Neuronal stem cell (in vitro differentiated cells): Measurements from ENCODE around the gene C1QA.

Source experiments
- DNase-seq: peaks from one replicate; pipeline ENCODE4 v3.0.0-alpha.2; 2013; ENCODE audit warnings: low spot score
- H2AFZ ChIP-seq: one replicate; pipeline ENCODE4 v1.6.1; 2013; ENCODE audit warnings: mild to moderate bottlenecking, low read length, inconsistent platforms
- H2AK5ac ChIP-seq: 2 replicates; pipeline ENCODE4 v1.6.1; 2013; ENCODE audit warnings: low read depth, mild to moderate bottlenecking, inconsistent platforms, low read length, moderate library complexity, mixed read lengths
- H2BK120ac ChIP-seq: 2 replicates; pipeline ENCODE4 v1.6.1; 2013; ENCODE audit warnings: low read depth, mild to moderate bottlenecking, inconsistent platforms, low read length, moderate library complexity, mixed read lengths
- H2BK12ac ChIP-seq: one replicate; pipeline ENCODE4 v1.6.1; 2013; ENCODE audit warnings: low read length, inconsistent platforms
- H2BK15ac ChIP-seq: 2 replicates; pipeline ENCODE4 v1.6.1; 2013; ENCODE audit warnings: mild to moderate bottlenecking, low read length, inconsistent platforms, mixed read lengths
- H2BK5ac ChIP-seq: one replicate; pipeline ENCODE4 v1.6.1; 2013; ENCODE audit warnings: inconsistent platforms, mild to moderate bottlenecking, low read length, moderate library complexity
- H3K14ac ChIP-seq: one replicate; pipeline ENCODE4 v1.6.1; 2013; ENCODE audit warnings: low read length, inconsistent platforms
- H3K18ac ChIP-seq: 2 replicates; pipeline ENCODE4 v1.6.1; 2013; ENCODE audit warnings: low read length, inconsistent platforms
- H3K23ac ChIP-seq: 2 replicates; pipeline ENCODE4 v1.6.1; 2013; ENCODE audit warnings: low read depth, mild to moderate bottlenecking, mixed read lengths, low read length, inconsistent platforms; ENCODE audit not compliant: poor library complexity
- H3K27ac ChIP-seq: replicated peaks from 3 replicates; pipeline ENCODE4 v1.5.1; 2013; ENCODE audit warnings: low read length, inconsistent platforms
- H3K27me3 ChIP-seq, 3 experiments: 2 replicates each; pipeline ENCODE4 v1.6.1; 2013; ENCODE audit warnings: low read length in 3 of 3, mild to moderate bottlenecking in 2 of 3, inconsistent platforms in 1 of 3, low read depth in 1 of 3, mixed read lengths in 1 of 3, moderate library complexity in 1 of 3; ENCODE audit not compliant: control insufficient read depth in 3 of 3, insufficient read depth in 3 of 3
- H3K36me3 ChIP-seq, 2 donors: replicated peaks in 1 of 2; 2 replicates each; pipeline ENCODE4 v1.6.1; 2013; ENCODE audit warnings: low read length in 2 of 2; ENCODE audit not compliant: control insufficient read depth in 2 of 2, insufficient read depth in 2 of 2
- H3K4ac ChIP-seq: 2 replicates; pipeline ENCODE4 v1.6.1; 2013; ENCODE audit warnings: inconsistent platforms, mild to moderate bottlenecking, low read length, moderate library complexity
- H3K4me1 ChIP-seq, 2 donors: 1 replicate in 1 of 2; 2 replicates in 1 of 2; pipeline ENCODE4 v1.6.1; 2013; ENCODE audit warnings: low read length in 2 of 2, low read depth in 1 of 2; ENCODE audit not compliant: control insufficient read depth in 2 of 2, insufficient read depth in 1 of 2
- H3K4me2 ChIP-seq: one replicate; pipeline ENCODE4 v1.6.1; 2013; ENCODE audit warnings: mild to moderate bottlenecking, low read length, inconsistent platforms; ENCODE audit not compliant: insufficient read depth, poor library complexity, severe bottlenecking
- H3K4me3 ChIP-seq, 2 donors: 2 replicates each; pipeline ENCODE4 v1.5.1; 2013; ENCODE audit warnings: low read length in 2 of 2, mild to moderate bottlenecking in 2 of 2, inconsistent platforms in 1 of 2, moderate library complexity in 1 of 2
- H3K79me1 ChIP-seq: one replicate; pipeline ENCODE4 v1.6.1; 2013; ENCODE audit warnings: low read depth, mild to moderate bottlenecking, inconsistent platforms, low read length, moderate library complexity
- H3K9ac ChIP-seq: one replicate; pipeline ENCODE4 v1.6.1; 2013; ENCODE audit warnings: mild to moderate bottlenecking, low read depth, low read length, inconsistent platforms; ENCODE audit not compliant: poor library complexity
- H3K9me3 ChIP-seq, 2 donors: replicated peaks in 1 of 2; 2 replicates each; pipeline versions ENCODE3 to v1.6.1; 2013; ENCODE audit warnings: low read length in 2 of 2, mild to moderate bottlenecking in 2 of 2, inconsistent platforms in 1 of 2, low read depth in 1 of 2, mixed read lengths in 1 of 2, moderate library complexity in 1 of 2; ENCODE audit not compliant: control insufficient read depth in 2 of 2, insufficient read depth in 1 of 2
- H4K8ac ChIP-seq: one replicate; pipeline ENCODE4 v1.6.1; 2013; ENCODE audit warnings: low read depth, mild to moderate bottlenecking, inconsistent platforms, low read length, moderate library complexity
- H4K91ac ChIP-seq: one replicate; pipeline ENCODE4 v1.6.1; 2013; ENCODE audit warnings: low read length, low read depth, mild to moderate bottlenecking, inconsistent platforms; ENCODE audit not compliant: poor library complexity
- WGBS, 2 donors: extraction: QIAGEN DNeasy Blood & Tissue Kit; methylation state at CpG; one replicate each; pipeline ENCODE4 v1.1.7; 2013; ENCODE audit warnings: missing lambda C conversion rate in 2 of 2, mixed read lengths in 1 of 2; ENCODE audit not compliant: insufficient read length in 2 of 2, insufficient replicate concordance in 1 of 2; ENCODE audit errors: extremely low coverage in 2 of 2; 5-methylcytosine and 5-hydroxymethylcytosine counted together

C1QA gene

GRCh38 chr1:22612671-22613571, 23.5 kb upstream of the C1QA start:
- Histone ChIP-seq H3K4me3 (no peak overlapping the region), H3K4ac (no peak overlapping the region), H3K79me1 (no peaks in the 10 kb centered on the region), H3K14ac (no peak overlapping the region), H2BK120ac (no peak overlapping the region), H4K91ac (no peak overlapping the region), H3K27ac (no peak overlapping the region), H3K27me3 (peaks cover 0 to 63% (median 12%) of the 10 kb centered on the region in 3 experiments), H3K36me3 (no peaks in the 10 kb centered on the region), H2BK15ac (no peak overlapping the region), H2BK12ac (no peak overlapping the region), H2BK5ac (no peak overlapping the region), H4K8ac (no peak overlapping the region), H3K4me1 (no peaks in the 10 kb centered on the region), H3K9ac (no peak overlapping the region), H3K4me2 (no peak overlapping the region), H3K9me3 (no peaks in the 10 kb centered on the region), H2AK5ac (no peak overlapping the region), H3K18ac (no peak overlapping the region), H2AFZ (no peak overlapping the region), H3K23ac (no peak overlapping the region)
- WGBS, 2 donors: no CpG with 5 or more reads among the region's 12 CpGs
- DNase-seq: no peak

- Histone ChIP-seq H4K91ac (no peak overlapping the region), H3K4me1 (no peaks in the 10 kb centered on the region), H2BK15ac (no peak overlapping the region), H3K18ac (no peak overlapping the region), H3K79me1 (no peaks in the 10 kb centered on the region), H3K9me3 (no peaks in the 10 kb centered on the region), H3K23ac (no peak overlapping the region), H3K36me3 (no peaks in the 10 kb centered on the region), H3K14ac (no peak overlapping the region), H4K8ac (no peak overlapping the region), H3K27me3 (peaks cover 0 to 63% (median 7%) of the 10 kb centered on the region in 3 experiments), H3K4me3 (no peak overlapping the region), H2BK5ac (no peak overlapping the region), H3K4ac (no peak overlapping the region), H3K27ac (no peak overlapping the region), H2AFZ (no peak overlapping the region), H2BK120ac (no peak overlapping the region), H2BK12ac (no peak overlapping the region), H3K4me2 (no peak overlapping the region), H2AK5ac (no peak overlapping the region), H3K9ac (no peak overlapping the region)
- no CpG with 5 or more reads among the region's 5 CpGs for WGBS, 2 donors
- no peak for DNase-seq
Observed at GRCh38 chr1:22613572-22613918, 22.9 kb upstream of the C1QA start.

DNA sequence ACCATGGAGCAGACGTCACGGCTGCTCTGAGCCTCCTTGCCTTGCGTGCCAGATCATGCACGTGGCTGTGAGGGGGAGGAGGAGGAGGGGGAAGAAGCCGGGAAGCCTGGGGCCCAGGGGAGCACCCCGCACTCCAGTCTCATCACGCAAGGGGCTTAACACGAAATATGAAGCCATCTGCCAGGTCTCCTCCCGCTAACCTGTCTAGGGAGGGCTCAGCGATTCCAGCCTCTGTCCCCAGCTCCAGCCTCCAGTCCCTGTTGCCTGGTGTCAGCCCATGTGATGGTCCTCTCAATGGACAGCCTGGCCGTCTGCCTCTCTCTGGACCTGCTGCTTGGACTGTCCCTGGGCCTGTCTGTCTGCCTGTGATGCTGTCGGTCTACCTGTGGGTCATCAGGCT, 22.5 kb upstream of the C1QA start:
- Histone ChIP-seq H4K91ac (no peak overlapping the region), H3K4me1 (no peaks in the 10 kb centered on the region), H3K79me1 (no peaks in the 10 kb centered on the region), H2BK5ac (no peak overlapping the region), H3K27ac (no peak overlapping the region), H3K18ac (no peak overlapping the region), H3K14ac (no peak overlapping the region), H2AFZ (no peak overlapping the region), H2BK120ac (no peak overlapping the region), H3K23ac (no peak overlapping the region), H3K27me3 (peaks cover 0 to 63% (median 7%) of the 10 kb centered on the region in 3 experiments), H3K4me2 (no peak overlapping the region), H2BK15ac (no peak overlapping the region), H3K36me3 (no peaks in the 10 kb centered on the region), H4K8ac (no peak overlapping the region), H2BK12ac (no peak overlapping the region), H3K4ac (no peak overlapping the region), H3K9ac (no peak overlapping the region), H3K4me3 (no peak overlapping the region), H3K9me3 (no peaks in the 10 kb centered on the region), H2AK5ac (no peak overlapping the region)
- no CpG with 5 or more reads among the region's 12 CpGs for WGBS, 2 donors
- DNase-seq: no peak

DNA sequence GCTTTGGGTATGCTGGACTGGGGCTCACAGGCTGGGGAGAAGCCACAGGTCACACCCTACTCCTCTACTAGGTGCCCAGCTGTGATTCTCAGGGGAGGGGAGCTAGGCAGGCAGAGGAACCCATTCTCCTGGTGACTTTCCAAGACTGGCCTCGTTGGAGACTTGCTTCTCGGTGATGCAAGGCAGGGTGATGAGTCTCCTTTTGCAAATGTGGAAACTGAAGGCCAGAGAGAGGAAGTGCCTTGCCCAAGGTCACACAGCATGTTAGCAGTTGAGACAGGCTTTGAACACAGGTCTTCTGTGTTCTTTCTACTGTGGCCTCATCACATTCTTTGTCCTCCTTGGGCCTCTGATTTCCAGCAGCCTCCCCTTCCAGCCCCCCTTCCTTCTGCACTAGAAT, 20.5 kb upstream of the C1QA start:
- WGBS, 2 donors: no CpG with 5 or more reads among the region's 2 CpGs
- no peak overlapping the region for H2BK15ac ChIP-seq

More for the DNA sequence above, 20.5 kb upstream of the C1QA start:
- Histone ChIP-seq H3K27me3 (peaks cover 0 to 66% (median 2%) of the 10 kb centered on the region in 3 experiments), H3K27ac (no peak overlapping the region), H3K36me3 (no peaks in the 10 kb centered on the region), H3K9ac (no peak overlapping the region), H3K18ac (no peak overlapping the region), H4K91ac (no peak overlapping the region), H2BK5ac (no peak overlapping the region), H3K4me3 (no peak overlapping the region), H3K9me3 (no peaks in the 10 kb centered on the region), H3K79me1 (no peaks in the 10 kb centered on the region), H3K4ac (no peak overlapping the region), H2AFZ (no peak overlapping the region), H2BK120ac (no peak overlapping the region), H2AK5ac (no peak overlapping the region), H4K8ac (no peak overlapping the region), H2BK12ac (no peak overlapping the region), H3K23ac (no peak overlapping the region), H3K4me1 (no peaks in the 10 kb centered on the region), H3K14ac (no peak overlapping the region), H3K4me2 (no peak overlapping the region)
- no peak for DNase-seq
